WTC11 (cell line): Measurements from ENCODE around the gene NHSL2. TPM values are rescaled to one million over a fixed set of nuclear protein-coding genes. Genes with fewer than 3 reads are reported as not detected.

ENCODE experiments used
- ATAC-seq: fragments of 200-7000 bp; cut with Tn5 transposase; 2 replicates; pipeline ENCODE4 v1.10.0; 2021; ENCODE audit warnings: mild to moderate bottlenecking, moderate library complexity
- CTCF ChIA-PET: fragments of 300-600 bp; sonication (Branson Sonifier 250); formaldehyde crosslinking; loops from one replicate; lab custom pipeline; 2021; ENCODE audit warnings: antibody characterized with exemption; lab: Charles Lee
- POLR2A ChIA-PET: fragments of 350-600 bp; sonication (Branson Sonifier 250); formaldehyde crosslinking; loops from one replicate; lab custom pipeline; 2021; ENCODE audit warnings: antibody characterized with exemption; lab: Charles Lee
- DNase-seq: peaks from one replicate; pipeline ENCODE4 v3.0.0; 2021; ENCODE audit warnings: low spot score
- H3K27ac Mint-ChIP-seq: 2 replicates; pipeline ENCODE4 v1.8.0; 2021; ENCODE audit warnings: mixed read lengths
- H3K27me3 Mint-ChIP-seq: 2 replicates; pipeline ENCODE4 v1.8.0; 2021; ENCODE audit warnings: low read depth, mild to moderate bottlenecking, moderate library complexity, mixed read lengths
- H3K36me3 Mint-ChIP-seq: 2 replicates; pipeline ENCODE4 v1.8.0; 2021; ENCODE audit warnings: mixed read lengths
- H3K4me1 Mint-ChIP-seq: 2 replicates; pipeline ENCODE4 v1.8.0; 2022; ENCODE audit warnings: mixed read lengths
- H3K4me3 Mint-ChIP-seq: 2 replicates; pipeline ENCODE4 v1.8.0; 2021; ENCODE audit warnings: mild to moderate bottlenecking, moderate library complexity, mixed read lengths
- H3K9me3 Mint-ChIP-seq: 2 replicates; pipeline ENCODE4 v1.8.0; 2021; ENCODE audit warnings: mixed read lengths
- ATF1 ChIP-seq: sonication (generic); formaldehyde crosslinking; IDR thresholded peaks from 2 replicates; pipeline ENCODE4 v1.8.1; 2023; ENCODE audit warnings: mild to moderate bottlenecking, moderate library complexity, missing genetic modification reagents
- ETV6 ChIP-seq: sonication (generic); formaldehyde crosslinking; IDR thresholded peaks from 2 replicates; pipeline ENCODE4 v1.8.1; 2022; ENCODE audit warnings: mild to moderate bottlenecking, missing genetic modification reagents
- FOXP1 ChIP-seq: sonication (generic); formaldehyde crosslinking; IDR thresholded peaks from 2 replicates; pipeline ENCODE4 v1.8.0; 2022; ENCODE audit warnings: missing genetic modification reagents, mild to moderate bottlenecking, moderate library complexity, borderline replicate concordance
- GRHL2 ChIP-seq: fragments of 250-450 bp; sonication (Bioruptor Pico); IDR thresholded peaks from 2 replicates; pipeline ENCODE4 v1.8.0; 2022; ENCODE audit warnings: mild to moderate bottlenecking, moderate library complexity; ENCODE audit not compliant: insufficient replicate concordance, severe bottlenecking
- MYBL2 ChIP-seq: sonication (generic); formaldehyde crosslinking; IDR thresholded peaks from 2 replicates; pipeline ENCODE4 v1.8.1; 2023; ENCODE audit warnings: mild to moderate bottlenecking, moderate library complexity, missing genetic modification reagents
- NR2C2 ChIP-seq: sonication (generic); formaldehyde crosslinking; IDR thresholded peaks from 2 replicates; pipeline ENCODE4 v1.8.0; 2022; ENCODE audit warnings: mild to moderate bottlenecking, missing genetic modification reagents
- NR3C1 ChIP-seq: sonication (generic); formaldehyde crosslinking; conservative IDR thresholded peaks from 2 replicates; pipeline ENCODE4 v1.8.1; 2023; ENCODE audit warnings: low read depth, mild to moderate bottlenecking, missing genetic modification reagents
- SMAD4 ChIP-seq: sonication (generic); formaldehyde crosslinking; IDR thresholded peaks from 2 replicates; pipeline ENCODE4 v1.8.0; 2022; ENCODE audit warnings: mild to moderate bottlenecking, missing genetic modification reagents
- SOX15 ChIP-seq: fragments of 250-450 bp; sonication (Bioruptor Pico); IDR thresholded peaks from 2 replicates; pipeline ENCODE4 v1.9.0; 2021; ENCODE audit warnings: mild to moderate bottlenecking
- SP1 ChIP-seq: sonication (generic); formaldehyde crosslinking; conservative IDR thresholded peaks from 2 replicates; pipeline ENCODE4 v1.8.1; 2022; ENCODE audit warnings: missing genetic modification reagents
- ZNF121 ChIP-seq: sonication (generic); formaldehyde crosslinking; IDR thresholded peaks from 2 replicates; pipeline ENCODE4 v1.8.0; 2023; ENCODE audit warnings: missing genetic modification reagents
- ZNF317 ChIP-seq: sonication (generic); formaldehyde crosslinking; IDR thresholded peaks from 2 replicates; pipeline ENCODE4 v1.8.1; 2023; ENCODE audit warnings: low read depth, mild to moderate bottlenecking, moderate library complexity, missing genetic modification reagents, borderline replicate concordance
- total RNA-seq: library from RNA; stranded (reverse); gene quantifications from 3 replicates; pipeline ENCODE4 v1.2.3, GENCODE V29; 2021
- TF ChIP-seq, protein P1 (sequence below): fragments of 200-600 bp; IDR thresholded peaks from 2 replicates; pipeline ENCODE4 v1.8.0; 2022; ENCODE audit warnings: antibody characterized with exemption
- TF ChIP-seq, protein P2 (sequence below): sonication (generic); formaldehyde crosslinking; IDR thresholded peaks from 2 replicates; pipeline ENCODE4 v1.8.1; 2022; ENCODE audit warnings: missing genetic modification reagents, borderline replicate concordance
- TF ChIP-seq, protein P3 (sequence below): sonication (generic); formaldehyde crosslinking; IDR thresholded peaks from 2 replicates; pipeline ENCODE4 v1.8.0; 2023; ENCODE audit warnings: missing genetic modification reagents
- TF ChIP-seq, protein P4 (sequence below): sonication (generic); formaldehyde crosslinking; IDR thresholded peaks from 2 replicates; pipeline ENCODE4 v1.8.0; 2023; ENCODE audit warnings: missing genetic modification reagents, mild to moderate bottlenecking, borderline replicate concordance

Gene NHSL2
- total RNA-seq, 1 experiment from 2014 or later = 7.9 TPM

DNA sequence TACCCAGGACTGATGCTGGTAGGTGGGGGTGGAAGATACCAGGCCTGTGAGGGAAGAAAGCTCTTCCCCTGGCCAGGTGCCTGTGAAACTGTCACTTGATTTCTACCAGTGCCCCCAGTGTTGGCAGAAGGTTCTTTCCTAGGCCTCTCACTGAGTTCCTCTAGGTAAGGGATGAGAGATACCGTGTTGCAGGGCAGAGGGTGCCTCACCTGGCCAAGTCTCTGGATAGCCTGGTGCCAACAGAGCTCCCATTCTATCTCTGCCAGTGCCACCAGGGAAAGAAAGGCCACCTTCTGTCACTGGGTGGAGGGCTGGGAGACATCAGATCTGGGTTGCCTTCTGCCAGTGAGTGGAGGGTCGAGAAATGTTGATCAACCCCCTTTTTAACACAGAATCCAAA lies 127.0 kb downstream of the NHSL2 start (continued):
- TF ChIP-seq, protein P1, sequence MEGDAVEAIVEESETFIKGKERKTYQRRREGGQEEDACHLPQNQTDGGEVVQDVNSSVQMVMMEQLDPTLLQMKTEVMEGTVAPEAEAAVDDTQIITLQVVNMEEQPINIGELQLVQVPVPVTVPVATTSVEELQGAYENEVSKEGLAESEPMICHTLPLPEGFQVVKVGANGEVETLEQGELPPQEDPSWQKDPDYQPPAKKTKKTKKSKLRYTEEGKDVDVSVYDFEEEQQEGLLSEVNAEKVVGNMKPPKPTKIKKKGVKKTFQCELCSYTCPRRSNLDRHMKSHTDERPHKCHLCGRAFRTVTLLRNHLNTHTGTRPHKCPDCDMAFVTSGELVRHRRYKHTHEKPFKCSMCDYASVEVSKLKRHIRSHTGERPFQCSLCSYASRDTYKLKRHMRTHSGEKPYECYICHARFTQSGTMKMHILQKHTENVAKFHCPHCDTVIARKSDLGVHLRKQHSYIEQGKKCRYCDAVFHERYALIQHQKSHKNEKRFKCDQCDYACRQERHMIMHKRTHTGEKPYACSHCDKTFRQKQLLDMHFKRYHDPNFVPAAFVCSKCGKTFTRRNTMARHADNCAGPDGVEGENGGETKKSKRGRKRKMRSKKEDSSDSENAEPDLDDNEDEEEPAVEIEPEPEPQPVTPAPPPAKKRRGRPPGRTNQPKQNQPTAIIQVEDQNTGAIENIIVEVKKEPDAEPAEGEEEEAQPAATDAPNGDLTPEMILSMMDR = no peak
- TF ChIP-seq ZNF121 = no peak
- no peak for TF ChIP-seq SMAD4 (CRISPR knock-in tag)
- TF ChIP-seq ATF1 (CRISPR knock-in tag) = no peak
- TF ChIP-seq FOXP1 = no peak
- TF ChIP-seq NR2C2 = no peak

DNA sequence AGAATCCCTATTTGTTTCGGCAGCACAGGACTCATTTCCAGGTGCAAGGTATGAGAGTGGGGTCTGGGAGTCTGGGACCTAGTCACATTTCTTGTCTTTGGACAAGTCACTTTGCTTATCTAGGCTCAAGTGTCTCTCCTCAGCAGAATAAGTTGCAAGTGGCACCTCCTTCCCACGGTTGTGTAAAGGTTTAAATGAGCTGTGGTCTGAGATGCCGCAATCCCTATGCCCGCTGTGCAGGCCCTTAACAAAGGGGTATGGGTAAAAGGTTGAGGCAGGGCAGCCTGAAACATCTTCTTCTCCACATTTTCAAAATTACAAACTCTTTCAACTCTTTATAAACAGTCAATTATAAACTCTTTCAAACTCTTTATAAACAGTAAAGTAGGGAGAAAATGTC lies 127.4 kb downstream of the NHSL2 start:
- DNase-seq (no peak), ATAC-seq (no peak)
- no peak for TF ChIP-seq SP1 (CRISPR knock-in tag)
- TF ChIP-seq ETV6 (CRISPR knock-in tag) = no peak
- TF ChIP-seq NR3C1 (CRISPR knock-in tag) = no peak
- TF ChIP-seq, protein P2, sequence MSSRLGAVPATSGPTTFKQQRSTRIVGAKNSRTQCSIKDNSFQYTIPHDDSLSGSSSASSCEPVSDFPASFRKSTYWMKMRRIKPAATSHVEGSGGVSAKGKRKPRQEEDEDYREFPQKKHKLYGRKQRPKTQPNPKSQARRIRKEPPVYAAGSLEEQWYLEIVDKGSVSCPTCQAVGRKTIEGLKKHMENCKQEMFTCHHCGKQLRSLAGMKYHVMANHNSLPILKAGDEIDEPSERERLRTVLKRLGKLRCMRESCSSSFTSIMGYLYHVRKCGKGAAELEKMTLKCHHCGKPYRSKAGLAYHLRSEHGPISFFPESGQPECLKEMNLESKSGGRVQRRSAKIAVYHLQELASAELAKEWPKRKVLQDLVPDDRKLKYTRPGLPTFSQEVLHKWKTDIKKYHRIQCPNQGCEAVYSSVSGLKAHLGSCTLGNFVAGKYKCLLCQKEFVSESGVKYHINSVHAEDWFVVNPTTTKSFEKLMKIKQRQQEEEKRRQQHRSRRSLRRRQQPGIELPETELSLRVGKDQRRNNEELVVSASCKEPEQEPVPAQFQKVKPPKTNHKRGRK (CRISPR knock-in tag) = no peak
- no peak for TF ChIP-seq SOX15
- ChIA-PET POLR2A (no interaction called here), CTCF (interaction anchor here (1.5 kb wide), 1 partner anchor 16 kb away, joined by 4 read pairs; no protein-coding TSS in a partner anchor)
- Mint-ChIP-seq H3K27me3 (no peaks in the 10 kb centered on the region), H3K9me3 (peaks cover 7% of the 10 kb centered on the region), H3K4me1 (peaks cover 12% of the 10 kb centered on the region), H3K36me3 (peaks cover 6% of the 10 kb centered on the region), H3K27ac (no peak overlapping the region), H3K4me3 (no peak overlapping the region)

DNA sequence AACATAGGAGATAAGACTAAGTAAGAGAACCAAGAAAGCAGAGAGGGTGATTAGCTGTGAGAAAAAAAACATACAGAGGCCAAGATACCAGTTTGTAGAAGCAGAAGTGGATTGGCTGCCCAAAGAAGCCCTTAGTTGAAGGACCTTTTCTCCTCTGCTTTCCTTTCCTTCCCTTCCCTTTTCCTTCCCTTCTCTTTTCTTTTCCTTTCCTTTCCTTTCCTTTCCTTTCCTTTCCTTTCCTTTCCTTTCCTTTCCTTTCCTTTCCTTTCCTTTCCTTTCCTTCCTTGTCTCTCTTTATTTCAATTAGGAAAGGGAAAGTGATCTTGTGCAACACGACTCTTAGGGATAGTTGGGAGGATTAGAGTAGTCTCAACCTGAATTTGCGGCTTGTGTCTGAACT lies 128.2 kb downstream of the NHSL2 start:
- Mint-ChIP-seq H3K27ac (no peak overlapping the region), H3K9me3 (peaks cover 7% of the 10 kb centered on the region), H3K4me3 (no peak overlapping the region), H3K27me3 (no peaks in the 10 kb centered on the region), H3K36me3 (peaks cover 6% of the 10 kb centered on the region), H3K4me1 (peaks cover 15% of the 10 kb centered on the region)
- ATAC-seq = no peak
- ChIA-PET CTCF (no interaction called here), POLR2A (no interaction called here)
- TF ChIP-seq, protein P3, sequence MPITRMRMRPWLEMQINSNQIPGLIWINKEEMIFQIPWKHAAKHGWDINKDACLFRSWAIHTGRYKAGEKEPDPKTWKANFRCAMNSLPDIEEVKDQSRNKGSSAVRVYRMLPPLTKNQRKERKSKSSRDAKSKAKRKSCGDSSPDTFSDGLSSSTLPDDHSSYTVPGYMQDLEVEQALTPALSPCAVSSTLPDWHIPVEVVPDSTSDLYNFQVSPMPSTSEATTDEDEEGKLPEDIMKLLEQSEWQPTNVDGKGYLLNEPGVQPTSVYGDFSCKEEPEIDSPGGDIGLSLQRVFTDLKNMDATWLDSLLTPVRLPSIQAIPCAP = no peak
- TF ChIP-seq MYBL2 (CRISPR knock-in tag) (no peak), GRHL2 (no peak), ZNF317 (CRISPR knock-in tag) (no peak)
- TF ChIP-seq, protein P4, sequence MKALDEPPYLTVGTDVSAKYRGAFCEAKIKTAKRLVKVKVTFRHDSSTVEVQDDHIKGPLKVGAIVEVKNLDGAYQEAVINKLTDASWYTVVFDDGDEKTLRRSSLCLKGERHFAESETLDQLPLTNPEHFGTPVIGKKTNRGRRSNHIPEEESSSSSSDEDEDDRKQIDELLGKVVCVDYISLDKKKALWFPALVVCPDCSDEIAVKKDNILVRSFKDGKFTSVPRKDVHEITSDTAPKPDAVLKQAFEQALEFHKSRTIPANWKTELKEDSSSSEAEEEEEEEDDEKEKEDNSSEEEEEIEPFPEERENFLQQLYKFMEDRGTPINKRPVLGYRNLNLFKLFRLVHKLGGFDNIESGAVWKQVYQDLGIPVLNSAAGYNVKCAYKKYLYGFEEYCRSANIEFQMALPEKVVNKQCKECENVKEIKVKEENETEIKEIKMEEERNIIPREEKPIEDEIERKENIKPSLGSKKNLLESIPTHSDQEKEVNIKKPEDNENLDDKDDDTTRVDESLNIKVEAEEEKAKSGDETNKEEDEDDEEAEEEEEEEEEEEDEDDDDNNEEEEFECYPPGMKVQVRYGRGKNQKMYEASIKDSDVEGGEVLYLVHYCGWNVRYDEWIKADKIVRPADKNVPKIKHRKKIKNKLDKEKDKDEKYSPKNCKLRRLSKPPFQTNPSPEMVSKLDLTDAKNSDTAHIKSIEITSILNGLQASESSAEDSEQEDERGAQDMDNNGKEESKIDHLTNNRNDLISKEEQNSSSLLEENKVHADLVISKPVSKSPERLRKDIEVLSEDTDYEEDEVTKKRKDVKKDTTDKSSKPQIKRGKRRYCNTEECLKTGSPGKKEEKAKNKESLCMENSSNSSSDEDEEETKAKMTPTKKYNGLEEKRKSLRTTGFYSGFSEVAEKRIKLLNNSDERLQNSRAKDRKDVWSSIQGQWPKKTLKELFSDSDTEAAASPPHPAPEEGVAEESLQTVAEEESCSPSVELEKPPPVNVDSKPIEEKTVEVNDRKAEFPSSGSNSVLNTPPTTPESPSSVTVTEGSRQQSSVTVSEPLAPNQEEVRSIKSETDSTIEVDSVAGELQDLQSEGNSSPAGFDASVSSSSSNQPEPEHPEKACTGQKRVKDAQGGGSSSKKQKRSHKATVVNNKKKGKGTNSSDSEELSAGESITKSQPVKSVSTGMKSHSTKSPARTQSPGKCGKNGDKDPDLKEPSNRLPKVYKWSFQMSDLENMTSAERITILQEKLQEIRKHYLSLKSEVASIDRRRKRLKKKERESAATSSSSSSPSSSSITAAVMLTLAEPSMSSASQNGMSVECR (CRISPR knock-in tag) = no peak
- DNase-seq = no peak
